DOHH2 (cell line): Measurements from ENCODE around the gene XRCC4.

Experiments
- H3F3A ChIP-seq: fragments of 200-600 bp; sonication (generic), shearing (Covaris generic); 2 replicates; pipeline ENCODE4 v1.6.0; 2016; ENCODE audit warnings: antibody characterized with exemption, mild to moderate bottlenecking; ENCODE audit not compliant: control insufficient read depth, insufficient read depth
- H3K27ac ChIP-seq: fragments of 200-600 bp; sonication (generic); 2 replicates; pipeline ENCODE4 v1.5.1; 2014; ENCODE audit warnings: low read depth, mild to moderate bottlenecking, low read length, moderate library complexity
- H3K27me3 ChIP-seq: fragments of 200-600 bp; sonication (generic); 2 replicates; pipeline ENCODE4 v1.6.1; 2014; ENCODE audit warnings: mild to moderate bottlenecking, low read length, mixed read lengths; ENCODE audit not compliant: control insufficient read depth
- H3K36me3 ChIP-seq: fragments of 200-600 bp; sonication (generic); 2 replicates; pipeline ENCODE4 v1.6.1; 2014; ENCODE audit warnings: mild to moderate bottlenecking, low read length, moderate library complexity, mixed read lengths; ENCODE audit not compliant: control insufficient read depth
- H3K4me1 ChIP-seq: fragments of 200-600 bp; sonication (generic); 2 replicates; pipeline ENCODE4 v1.6.1; 2014; ENCODE audit warnings: mild to moderate bottlenecking, low read length, mixed read lengths; ENCODE audit not compliant: control insufficient read depth
- H3K4me2 ChIP-seq: fragments of 200-600 bp; sonication (generic); 2 replicates; pipeline ENCODE4 v1.6.0; 2014; ENCODE audit warnings: mild to moderate bottlenecking, low read length, moderate library complexity
- H3K4me3 ChIP-seq: fragments of 200-600 bp; sonication (generic); 2 replicates; pipeline ENCODE4 v1.5.1; 2014; ENCODE audit warnings: mild to moderate bottlenecking, low read length, mixed read lengths
- H3K79me2 ChIP-seq: fragments of 200-600 bp; sonication (generic); 2 replicates; pipeline ENCODE4 v1.6.1; 2014; ENCODE audit warnings: mild to moderate bottlenecking, low read length, mixed read lengths; ENCODE audit not compliant: control insufficient read depth
- H3K9me2 ChIP-seq: fragments of 200-600 bp; sonication (generic); replicated peaks from 2 replicates; pipeline ENCODE4 v1.6.1; 2014; ENCODE audit warnings: mild to moderate bottlenecking, low read length, mixed read lengths; ENCODE audit not compliant: control insufficient read depth
- H3K9me3 ChIP-seq: fragments of 200-600 bp; sonication (generic); 2 replicates; pipeline ENCODE4 v1.6.1; 2014; ENCODE audit warnings: antibody characterized with exemption, low read length, mixed read lengths; ENCODE audit not compliant: control insufficient read depth, insufficient read depth
- H4K20me1 ChIP-seq: fragments of 200-600 bp; sonication (generic); 2 replicates; pipeline ENCODE4 v1.6.0; 2014; ENCODE audit warnings: low read depth, mild to moderate bottlenecking, antibody characterized with exemption, low read length, moderate library complexity; ENCODE audit not compliant: control insufficient read depth, insufficient read depth
- CTCF ChIP-seq: fragments of 200-600 bp; sonication (generic); IDR thresholded peaks from one replicate; pipeline ENCODE4 v1.5.1; 2014; ENCODE audit warnings: antibody characterized with exemption, mild to moderate bottlenecking, low read depth, low read length; ENCODE audit not compliant: poor library complexity, severe bottlenecking
- EZH2phosphoT487 ChIP-seq: fragments of 200-600 bp; sonication (generic); IDR thresholded peaks from 2 replicates; pipeline ENCODE4 v1.6.1; 2017; ENCODE audit warnings: borderline replicate concordance, mild to moderate bottlenecking, antibody characterized with exemption, low read length, moderate library complexity, mixed read lengths

XRCC4 gene

DNA sequence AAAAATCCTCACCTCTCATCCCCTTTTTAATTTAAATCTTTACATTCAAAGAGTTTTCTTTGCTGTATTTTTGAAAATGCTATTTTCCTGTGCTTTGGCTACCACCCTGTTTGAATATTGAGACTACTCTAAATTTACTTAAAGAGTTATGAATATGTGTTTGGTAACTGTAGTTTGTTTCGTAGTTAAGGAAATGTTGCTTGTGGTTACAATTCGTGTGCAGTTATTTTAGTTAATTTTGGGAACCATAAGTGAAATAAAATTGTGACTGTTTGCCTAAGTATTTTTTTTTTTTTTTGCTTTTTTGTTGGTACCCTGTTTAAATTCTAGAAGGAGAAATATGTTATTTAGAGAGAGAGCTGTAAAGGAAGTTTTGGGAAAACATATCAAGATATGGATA is 78.7 kb downstream of the XRCC4 start:
- no peak for TF ChIP-seq CTCF
- no peak for TF ChIP-seq EZH2phosphoT487
- no peak overlapping the region for H3K4me2 ChIP-seq
- no peak overlapping the region for H3K4me3 ChIP-seq
- H3K4me1 ChIP-seq, result no peaks in the 10 kb centered on the region
- H3K27me3 ChIP-seq, result no peaks in the 10 kb centered on the region
- H3K9me3 ChIP-seq, result no peaks in the 10 kb centered on the region
- no peaks in the 10 kb centered on the region for H3K36me3 ChIP-seq
- no peak overlapping the region for H3K27ac ChIP-seq
- no peaks in the 10 kb centered on the region for H3F3A ChIP-seq
- H4K20me1 ChIP-seq, result no peaks in the 10 kb centered on the region
- no peaks in the 10 kb centered on the region for H3K9me2 ChIP-seq
- no peaks in the 10 kb centered on the region for H3K79me2 ChIP-seq

GRCh38 chr5:83157163-83157562 is 79.8 kb downstream of the XRCC4 start:
- Histone ChIP-seq H3K36me3 (no peaks in the 10 kb centered on the region), H3K4me2 (no peak overlapping the region), H3K9me3 (no peaks in the 10 kb centered on the region), H3K79me2 (no peaks in the 10 kb centered on the region), H3K4me3 (no peak overlapping the region), H4K20me1 (no peaks in the 10 kb centered on the region), H3F3A (no peaks in the 10 kb centered on the region), H3K27me3 (no peaks in the 10 kb centered on the region), H3K4me1 (no peaks in the 10 kb centered on the region), H3K27ac (no peak overlapping the region), H3K9me2 (no peaks in the 10 kb centered on the region)
- TF ChIP-seq CTCF (no peak), EZH2phosphoT487 (no peak)

DNA sequence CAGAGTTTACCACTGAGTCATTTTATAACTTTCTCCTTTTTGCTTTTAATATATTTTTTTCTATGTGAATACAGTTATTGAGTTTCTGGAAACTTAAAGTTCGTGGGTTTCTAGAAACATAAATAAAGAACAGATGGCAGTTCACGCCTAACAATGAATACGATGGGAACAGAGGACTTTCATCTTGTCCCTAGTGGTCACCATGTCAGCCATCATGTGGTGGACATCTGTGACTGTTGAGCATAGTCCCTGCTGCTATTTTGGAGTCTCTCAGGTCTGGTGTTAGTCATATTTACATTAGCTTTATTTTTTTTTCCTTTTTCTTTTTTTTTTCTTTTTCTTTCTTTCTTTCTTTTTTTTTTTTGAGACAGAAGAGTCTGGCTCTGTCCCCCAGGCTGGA is 85.3 kb downstream of the XRCC4 start:
- no peaks in the 10 kb centered on the region for H3K9me2 ChIP-seq
- H3K4me2 ChIP-seq, result no peak overlapping the region
- no peak overlapping the region for H3K27ac ChIP-seq
- H3K4me3 ChIP-seq, result no peak overlapping the region
- no peaks in the 10 kb centered on the region for H4K20me1 ChIP-seq
- H3K79me2 ChIP-seq, result no peaks in the 10 kb centered on the region
- TF ChIP-seq CTCF (no peak), EZH2phosphoT487 (no peak)
- H3K9me3 ChIP-seq, result no peaks in the 10 kb centered on the region
- H3K27me3 ChIP-seq, result no peaks in the 10 kb centered on the region
- no peaks in the 10 kb centered on the region for H3F3A ChIP-seq
- H3K36me3 ChIP-seq, result no peaks in the 10 kb centered on the region
- H3K4me1 ChIP-seq, result no peaks in the 10 kb centered on the region

DNA sequence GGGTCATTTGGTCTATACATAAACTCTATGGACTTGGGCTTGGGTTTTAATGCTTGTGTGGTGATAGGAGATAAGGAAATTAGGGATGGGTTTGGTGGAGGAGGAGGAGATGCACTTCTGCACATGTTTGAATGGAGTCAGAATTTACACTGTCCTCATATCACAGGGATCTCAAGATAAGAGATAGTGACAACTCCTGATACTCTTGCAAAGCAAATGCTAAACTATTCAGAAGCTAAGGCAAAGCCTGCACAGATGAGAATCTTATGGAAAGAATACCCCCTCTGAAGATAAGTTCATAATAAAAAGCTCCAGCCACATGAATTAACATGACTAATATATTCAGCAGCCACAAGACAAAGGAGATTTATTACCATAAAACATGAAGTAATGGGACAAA is 90.2 kb downstream of the XRCC4 start:
- Histone ChIP-seq H3K9me3 (no peaks in the 10 kb centered on the region), H3K27me3 (no peaks in the 10 kb centered on the region), H3K4me1 (no peaks in the 10 kb centered on the region), H3K27ac (no peak overlapping the region), H3K9me2 (no peaks in the 10 kb centered on the region), H3K4me3 (no peak overlapping the region), H3F3A (no peaks in the 10 kb centered on the region), H3K79me2 (no peaks in the 10 kb centered on the region), H3K4me2 (no peak overlapping the region), H4K20me1 (no peaks in the 10 kb centered on the region), H3K36me3 (no peaks in the 10 kb centered on the region)
- TF ChIP-seq EZH2phosphoT487 (no peak), CTCF (no peak)
